KMS-11 (cell line): ENCODE data around the gene LDB2.

Experiments used
- H2AFZ ChIP-seq: fragments of 200-600 bp; sonication (generic); 2 replicates; pipeline ENCODE4 v1.6.1; 2016; ENCODE audit warnings: antibody characterized with exemption, mixed run types, low read depth
- H3K27ac ChIP-seq: fragments of 200-600 bp; sonication (generic); 2 replicates; pipeline ENCODE4 v1.6.1; 2016; ENCODE audit warnings: mild to moderate bottlenecking, mixed run types
- H3K27me3 ChIP-seq: fragments of 200-600 bp; sonication (generic); 2 replicates; pipeline ENCODE4 v1.6.1; 2017; ENCODE audit warnings: mild to moderate bottlenecking, low read depth, mixed run types, moderate library complexity; ENCODE audit not compliant: insufficient read depth
- H3K36me3 ChIP-seq: fragments of 200-600 bp; sonication (generic); 2 replicates; pipeline ENCODE4 v1.6.1; 2017; ENCODE audit warnings: mild to moderate bottlenecking, mixed run types; ENCODE audit not compliant: insufficient read depth
- H3K4me1 ChIP-seq: fragments of 200-600 bp; sonication (generic); 2 replicates; pipeline ENCODE4 v1.6.1; 2016; ENCODE audit warnings: mild to moderate bottlenecking, low read depth, mixed run types; ENCODE audit not compliant: poor library complexity, severe bottlenecking
- H3K4me2 ChIP-seq: fragments of 200-600 bp; sonication (generic); 2 replicates; pipeline ENCODE4 v1.7.0; 2016; ENCODE audit warnings: mild to moderate bottlenecking, mixed run types
- H3K4me3 ChIP-seq: fragments of 200-600 bp; sonication (generic); IDR thresholded peaks from 2 replicates; pipeline ENCODE4 v1.6.1; 2017; ENCODE audit warnings: low read depth, low read length, mixed read lengths; ENCODE audit not compliant: insufficient read depth
- H3K79me2 ChIP-seq: fragments of 200-600 bp; sonication (generic); 2 replicates; pipeline ENCODE4 v1.6.1; 2016; ENCODE audit warnings: low read depth, mixed run types; ENCODE audit not compliant: insufficient read depth
- H3K9ac ChIP-seq: fragments of 200-600 bp; sonication (generic); 2 replicates; pipeline ENCODE4 v1.6.1; 2016; ENCODE audit warnings: mild to moderate bottlenecking, mixed run types
- H4K20me1 ChIP-seq: fragments of 200-600 bp; sonication (generic); 2 replicates; pipeline ENCODE4 v1.6.1; 2016; ENCODE audit warnings: mild to moderate bottlenecking, mixed run types; ENCODE audit not compliant: insufficient read depth
- CTCF ChIP-seq: fragments of 200-600 bp; sonication (generic); conservative IDR thresholded peaks from 2 replicates; pipeline ENCODE4 v1.6.1; 2017; ENCODE audit warnings: low read depth, mild to moderate bottlenecking, antibody characterized with exemption, low read length, moderate library complexity, mixed read lengths

The LDB2 gene

GRCh38 chr4:16663307-16663706 is 235.1 kb downstream of the LDB2 start:
- no peak for TF ChIP-seq CTCF
- H3K9ac ChIP-seq = no peak overlapping the region
- H3K4me2 ChIP-seq = no peak overlapping the region

GRCh38 chr4:16661813-16662212 is 236.6 kb downstream of the LDB2 start:
- Histone ChIP-seq H3K27me3 (no peaks in the 10 kb centered on the region), H3K4me2 (no peak overlapping the region), H3K36me3 (no peaks in the 10 kb centered on the region), H3K9ac (no peak overlapping the region), H3K4me1 (peaks cover 12% of the 10 kb centered on the region), H3K4me3 (no peak overlapping the region), H4K20me1 (no peaks in the 10 kb centered on the region), H2AFZ (no peak overlapping the region), H3K79me2 (no peaks in the 10 kb centered on the region), H3K27ac (no peak overlapping the region)
- TF ChIP-seq CTCF = no peak

More at GRCh38 chr4:16663307-16663706, 235.1 kb downstream of the LDB2 start:
- Histone ChIP-seq H3K27me3 (no peaks in the 10 kb centered on the region), H3K36me3 (no peaks in the 10 kb centered on the region), H3K79me2 (no peaks in the 10 kb centered on the region), H4K20me1 (no peaks in the 10 kb centered on the region), H3K27ac (no peak overlapping the region), H2AFZ (no peak overlapping the region), H3K4me1 (peaks cover 13% of the 10 kb centered on the region), H3K4me3 (no peak overlapping the region)

GRCh38 chr4:16660656-16661055 is 237.8 kb downstream of the LDB2 start:
- H3K27me3 ChIP-seq = no peaks in the 10 kb centered on the region
- no peaks in the 10 kb centered on the region for H3K36me3 ChIP-seq
- TF ChIP-seq CTCF = no peak
- no peaks in the 10 kb centered on the region for H4K20me1 ChIP-seq
- no peak overlapping the region for H3K9ac ChIP-seq
- no peaks in the 10 kb centered on the region for H3K79me2 ChIP-seq
- no peak overlapping the region for H3K27ac ChIP-seq
- no peak overlapping the region for H2AFZ ChIP-seq
- H3K4me1 ChIP-seq = peaks cover 2% of the 10 kb centered on the region
- H3K4me3 ChIP-seq = no peak overlapping the region
- no peak overlapping the region for H3K4me2 ChIP-seq

GRCh38 chr4:16659694-16660093 is 238.8 kb downstream of the LDB2 start:
- H3K27me3 ChIP-seq = no peaks in the 10 kb centered on the region
- TF ChIP-seq CTCF = no peak
- no peak overlapping the region for H3K27ac ChIP-seq
- no peak overlapping the region for H3K4me2 ChIP-seq
- no peak overlapping the region for H3K9ac ChIP-seq
- no peaks in the 10 kb centered on the region for H3K4me1 ChIP-seq
- no peak overlapping the region for H2AFZ ChIP-seq
- H3K4me3 ChIP-seq = no peak overlapping the region
- H4K20me1 ChIP-seq = no peaks in the 10 kb centered on the region
- no peaks in the 10 kb centered on the region for H3K79me2 ChIP-seq
- H3K36me3 ChIP-seq = no peaks in the 10 kb centered on the region
